CD4-positive, alpha-beta T cell treated with Interleukin-4 for 4 hours (primary cell): ENCODE results near the gene TMEM151B.
A peak's percentile ranks its signal among the peaks of the same experiment; 100 is the strongest.

Source experiments
- DNase-seq: peaks from one replicate; pipeline ENCODE4 v3.0.0-alpha.2; 2020

TMEM151B gene

GRCh38 chr6:44285552-44286284 lies 15.5 kb downstream of the TMEM151B start:
- DNase-seq: no peak

GRCh38 chr6:44286285-44286565 lies 16.0 kb downstream of the TMEM151B start:
- DNase-seq: no peak

DNA sequence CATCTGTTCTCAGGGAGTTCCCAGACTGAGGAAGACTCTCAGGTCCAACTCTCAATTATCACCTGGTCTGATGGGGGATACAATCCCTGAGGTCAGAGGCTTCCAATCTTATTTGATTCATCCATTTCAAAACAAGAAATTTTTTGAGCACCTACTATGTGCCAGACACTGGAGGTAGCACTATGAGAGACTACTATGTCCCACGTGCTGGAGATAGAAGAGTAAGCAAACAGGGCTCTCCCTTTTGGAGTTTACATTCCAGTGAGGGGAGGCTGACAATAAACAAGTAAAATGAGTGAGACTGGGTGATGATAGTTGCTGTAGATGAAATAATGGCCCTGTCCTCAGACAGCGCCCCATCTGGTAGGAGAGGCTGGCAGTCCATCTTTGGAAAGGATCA lies 16.5 kb downstream of the TMEM151B start:
- DNase-seq: no peak

GRCh38 chr6:44289726-44290260 lies 19.5 kb downstream of the TMEM151B start:
- no peak for DNase-seq

DNA sequence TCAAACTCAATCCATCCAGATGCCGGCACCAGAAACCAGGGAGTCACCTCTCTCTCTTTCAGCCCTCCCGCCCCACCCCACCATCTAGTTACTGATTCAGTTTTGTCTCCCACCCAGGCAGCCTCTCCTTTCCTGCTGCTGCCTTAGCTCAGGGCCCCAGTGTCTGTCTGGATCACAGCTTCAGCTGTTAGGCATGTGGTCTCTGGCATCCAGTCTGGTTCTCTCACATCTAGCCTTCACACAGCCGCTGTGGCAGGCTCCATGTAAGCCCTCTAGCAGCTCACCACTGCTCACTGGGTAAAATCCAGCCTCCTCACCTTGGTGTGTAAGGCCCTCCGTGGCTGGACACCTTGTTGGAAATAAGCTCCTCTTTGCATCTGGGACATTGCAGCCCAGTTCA lies 21.6 kb downstream of the TMEM151B start:
- no peak for DNase-seq

DNA sequence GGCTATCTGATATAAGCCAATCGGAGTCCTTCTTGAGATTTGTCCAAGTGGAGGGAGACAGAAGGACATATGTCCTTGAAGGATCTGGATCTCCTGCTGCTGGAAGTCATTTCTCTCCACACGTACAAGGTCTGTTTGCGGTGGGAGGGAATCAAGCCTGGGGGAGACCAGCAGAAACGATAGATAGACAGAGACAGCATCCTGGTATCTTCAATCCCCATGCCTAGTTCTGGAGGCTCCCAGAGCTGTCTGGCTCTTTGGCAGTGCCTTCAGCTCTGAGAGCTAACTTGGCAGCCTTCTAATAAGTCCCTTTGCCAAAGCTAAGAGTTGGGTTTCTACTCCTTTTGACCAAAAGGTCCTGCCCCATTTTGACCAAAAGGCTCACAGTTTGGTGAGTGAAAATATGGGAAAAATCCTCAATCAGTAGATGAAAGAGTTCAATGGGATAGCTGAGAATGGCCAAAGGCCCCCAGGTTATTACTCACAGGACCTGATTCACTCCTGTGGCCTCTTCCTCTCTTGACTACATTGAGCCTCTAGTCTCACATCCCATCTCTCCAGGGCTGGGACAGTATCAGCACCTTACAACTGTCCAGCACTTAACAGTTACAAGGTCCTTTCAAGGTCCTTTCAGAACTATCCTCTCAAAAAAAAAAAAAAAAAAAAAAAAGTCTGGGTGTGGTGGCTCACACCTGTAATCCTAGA lies 22.6 kb downstream of the TMEM151B start:
- no peak for DNase-seq

DNA sequence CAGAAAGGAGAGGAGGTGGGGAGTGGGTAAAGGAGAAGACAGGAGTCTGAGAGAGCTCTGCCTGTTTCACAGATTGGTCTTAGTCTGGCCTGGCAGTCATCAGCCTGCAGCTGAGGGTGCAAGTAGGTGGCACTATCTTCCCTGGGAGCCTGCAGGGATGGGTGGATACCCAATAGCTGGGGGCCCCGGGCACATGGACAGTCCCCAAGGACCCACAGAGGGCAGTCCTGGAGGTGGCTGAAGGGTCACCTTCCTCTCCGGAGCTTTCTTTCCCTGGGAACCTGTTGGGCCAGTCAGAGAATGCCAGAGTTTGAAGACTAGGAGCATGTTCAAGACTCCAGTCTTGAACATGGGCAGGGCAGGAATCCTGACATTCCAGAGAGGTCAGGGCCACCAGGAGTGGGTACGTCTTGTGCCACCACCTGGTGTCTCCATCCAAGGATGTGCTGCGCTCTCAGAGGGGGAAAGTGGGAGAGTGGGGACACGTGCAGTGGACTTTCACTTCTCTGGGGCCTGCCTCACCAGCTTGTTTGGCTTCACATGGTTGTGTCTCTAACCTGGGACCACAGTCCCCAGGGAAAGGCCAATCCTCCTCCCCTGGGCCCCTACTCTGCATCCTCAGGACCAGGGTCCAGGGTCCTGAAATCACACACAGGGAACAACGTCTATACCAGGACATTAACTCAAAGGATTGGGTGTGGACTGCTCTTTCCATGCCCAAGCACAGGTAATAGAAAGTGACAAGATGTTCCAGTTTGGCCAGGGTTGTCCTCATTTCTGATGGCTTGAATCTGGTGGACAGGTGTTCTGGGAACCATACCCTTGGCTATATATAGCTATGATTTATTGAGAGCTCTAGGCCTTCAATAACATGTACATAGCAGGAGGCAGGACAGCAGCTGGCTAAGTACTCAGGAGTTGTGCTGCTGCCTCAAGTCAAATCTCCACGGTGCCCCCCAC lies 24.9 kb downstream of the TMEM151B start:
- DNase-seq: no peak

DNA sequence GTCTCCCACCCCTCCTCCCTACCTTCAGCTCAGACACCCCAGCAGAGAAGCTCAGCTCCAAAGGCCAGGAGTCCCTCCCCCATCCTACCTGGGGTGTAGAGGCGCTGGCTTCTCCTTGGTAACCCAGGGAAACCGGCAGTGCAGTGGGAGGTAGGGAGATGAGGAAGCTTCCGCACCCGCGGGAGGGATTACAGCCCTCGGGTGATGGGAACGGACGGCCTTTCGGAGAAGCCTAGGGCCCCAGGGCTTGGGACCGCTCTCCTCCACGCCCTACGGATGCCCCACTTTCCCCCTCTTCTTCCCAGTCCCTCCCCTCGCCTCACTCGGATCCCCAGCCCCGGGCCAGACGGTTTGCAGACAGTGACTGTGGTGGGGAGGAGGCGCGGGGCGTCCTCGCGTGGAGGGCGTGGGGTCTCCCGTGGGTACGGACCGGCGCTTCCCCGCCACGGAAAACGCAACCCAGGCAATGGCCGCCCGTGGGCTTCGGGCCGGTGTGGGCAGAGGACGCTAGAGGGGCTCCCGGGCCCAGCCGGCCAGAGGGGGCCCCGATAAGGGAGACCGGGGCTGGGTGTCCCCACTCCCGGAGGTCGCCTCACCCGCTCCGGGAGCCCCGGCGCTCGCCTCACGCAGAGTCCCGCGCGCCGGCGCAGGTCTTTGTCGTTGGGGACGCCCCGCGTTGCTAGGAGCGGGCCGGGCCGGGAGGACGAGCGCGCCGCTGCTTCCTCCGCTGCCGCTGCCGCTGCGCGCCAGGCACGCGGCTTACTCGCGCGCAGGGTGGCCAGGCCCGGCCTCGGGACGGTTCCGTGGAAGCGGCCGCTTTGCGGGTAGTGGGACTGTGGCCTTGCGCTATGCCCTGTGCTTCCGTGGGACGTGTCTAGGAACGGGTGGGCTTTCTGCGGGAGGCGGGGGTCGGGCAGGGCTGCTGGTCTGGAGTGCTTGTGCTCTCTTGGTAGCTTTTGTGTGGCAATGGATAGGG lies 27.1 kb downstream of the TMEM151B start:
- DNase-seq: no peak

DNA sequence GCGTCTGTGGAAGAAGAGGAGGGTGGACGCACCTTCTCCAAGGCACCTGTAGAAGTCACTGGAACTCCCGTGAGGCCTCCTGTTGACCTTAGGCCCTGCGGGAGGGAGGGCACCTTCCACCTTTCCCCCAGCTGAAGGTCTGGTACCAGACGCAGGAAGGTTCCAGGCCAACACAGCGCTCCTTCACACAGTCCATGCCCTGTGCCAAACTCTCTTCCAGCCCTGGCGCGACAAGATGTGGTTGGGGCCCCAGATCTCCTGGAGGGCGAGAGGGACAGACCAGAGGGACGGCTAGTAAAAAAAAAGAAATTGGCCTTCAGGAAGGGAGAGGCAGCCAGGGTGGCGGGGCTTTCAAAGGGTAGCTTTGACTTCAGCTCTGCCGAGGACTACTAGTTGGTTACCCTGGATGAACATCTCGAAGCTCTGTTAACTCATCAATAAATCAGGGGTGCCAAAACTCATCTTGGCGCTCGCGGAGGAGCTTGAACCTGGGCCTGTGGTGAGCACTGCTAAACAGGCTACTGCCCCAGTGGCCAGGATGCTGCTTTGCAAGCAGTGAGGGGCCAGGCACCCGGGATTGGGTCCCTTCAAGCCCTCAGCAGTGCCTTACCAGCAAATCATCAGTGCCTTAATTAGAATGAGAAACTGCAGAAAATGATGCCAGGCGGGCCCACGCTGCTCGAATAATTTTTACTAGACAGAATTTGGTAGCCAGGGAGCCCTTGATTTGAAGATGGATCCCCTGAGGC lies 28.0 kb downstream of the TMEM151B start:
- DNase-seq: no peak

DNA sequence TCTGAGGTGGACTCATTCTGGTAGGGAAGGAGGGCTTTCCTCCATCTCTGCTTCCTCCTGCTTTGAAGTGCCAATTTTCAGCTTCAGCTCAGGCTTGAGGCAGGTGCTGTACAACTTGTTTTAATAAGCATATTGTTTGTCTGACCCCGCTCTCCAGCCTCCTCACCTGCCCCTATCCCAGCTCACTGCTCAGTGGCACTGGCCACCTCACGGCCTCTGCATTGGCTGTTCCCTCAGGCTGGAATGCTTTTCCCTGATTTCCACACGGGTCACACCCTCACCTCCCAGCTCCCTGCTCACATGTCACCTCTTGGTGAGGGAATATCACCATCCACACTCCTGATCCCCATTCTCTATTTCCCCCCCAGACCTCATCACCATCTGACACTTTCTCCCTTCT lies 28.6 kb downstream of the TMEM151B start:
- DNase-seq: no peak

- no peak for DNase-seq
These were observed 30.1 kb downstream of the TMEM151B start for GRCh38 chr6:44300292-44300823.

- no peak for DNase-seq
These were observed 30.9 kb downstream of the TMEM151B start for GRCh38 chr6:44301106-44301505.

DNA sequence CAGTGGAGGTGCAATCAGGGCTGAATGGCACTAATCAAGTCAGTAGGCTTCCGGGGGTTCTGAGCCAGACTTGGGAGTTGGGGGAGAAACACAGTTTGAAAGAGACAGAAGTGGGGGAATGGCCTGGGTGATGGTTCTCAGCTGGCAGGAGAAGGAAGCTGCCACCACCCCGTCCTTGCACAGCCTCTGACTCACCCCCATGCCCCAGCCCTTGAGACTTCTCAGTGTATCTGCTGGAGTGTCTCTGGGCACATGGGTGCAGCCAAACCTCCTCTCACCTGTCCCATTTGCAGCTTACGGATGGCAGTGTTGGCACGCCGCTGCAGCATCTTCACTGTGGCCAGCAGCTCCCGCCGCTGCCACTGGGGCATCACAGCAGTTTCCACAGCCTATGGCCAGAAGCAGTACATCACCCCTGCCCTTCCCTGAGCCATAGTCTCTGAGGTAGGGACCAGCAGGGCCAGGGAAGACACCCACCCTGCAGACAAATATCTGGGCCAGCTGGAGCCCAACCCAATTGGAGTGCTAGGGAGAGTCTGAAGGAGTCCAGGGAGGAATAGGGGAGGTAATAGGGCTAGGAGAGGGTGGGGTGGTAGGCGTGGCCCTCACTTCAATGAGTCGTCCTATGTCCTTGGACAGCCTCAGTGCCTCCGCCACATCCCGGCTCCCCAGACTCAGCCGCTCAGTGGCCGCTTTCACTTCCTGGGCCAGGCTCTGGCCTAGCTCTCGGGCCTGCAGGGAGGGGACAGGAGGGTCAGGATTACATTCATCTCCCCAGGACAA lies 31.7 kb downstream of the TMEM151B start:
- no peak for DNase-seq

GRCh38 chr6:44302856-44303255 lies 32.6 kb downstream of the TMEM151B start:
- DNase-seq: no peak

GRCh38 chr6:44303842-44304241 lies 33.6 kb downstream of the TMEM151B start:
- DNase-seq: no peak

DNA sequence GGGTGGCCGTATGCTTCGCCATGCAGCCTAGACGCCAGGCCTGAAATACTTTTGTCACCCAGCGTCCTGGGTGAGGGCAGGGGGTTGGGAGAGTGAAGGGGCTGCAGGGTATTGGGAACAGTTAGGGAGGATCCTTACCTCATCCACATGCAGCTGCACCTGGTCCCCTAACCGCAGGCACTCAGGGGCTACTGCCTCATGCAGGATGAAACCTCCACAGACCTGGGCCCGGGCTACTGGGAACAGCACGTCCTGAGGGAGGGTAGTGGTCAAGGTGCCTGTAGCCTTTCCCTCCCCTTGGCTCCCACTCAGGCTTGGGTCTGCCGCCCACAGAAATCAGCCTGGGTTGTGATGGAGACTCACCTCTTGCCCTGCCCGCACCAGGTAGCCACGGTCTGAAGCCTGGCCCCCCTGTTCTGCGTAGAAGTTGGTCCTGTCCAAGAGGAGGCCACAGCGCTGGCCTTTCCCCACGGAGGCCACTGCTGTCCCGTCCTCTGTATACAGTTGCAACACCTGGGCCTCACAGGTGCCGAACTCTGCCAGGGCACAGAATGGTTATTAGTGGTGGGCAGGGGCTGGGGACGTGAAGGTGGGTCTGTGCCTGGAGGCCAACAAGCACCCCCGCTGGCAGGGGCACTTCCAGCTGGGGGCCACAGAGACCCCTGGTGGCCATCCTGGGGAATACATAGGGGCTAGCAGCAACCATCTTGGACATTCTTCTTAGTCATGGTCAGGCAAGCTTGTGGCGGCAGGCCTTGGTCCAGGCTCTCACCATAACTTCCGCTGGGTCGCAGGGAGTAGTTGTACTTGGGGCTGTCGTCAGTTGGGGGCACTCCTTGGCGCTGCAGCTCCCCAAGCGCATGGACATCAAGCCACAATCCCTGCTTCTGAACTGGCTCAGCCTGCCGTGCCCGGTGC lies 34.3 kb downstream of the TMEM151B start:
- DNase-seq: peak; percentile 43

- no peak for DNase-seq
These were observed 35.0 kb downstream of the TMEM151B start for GRCh38 chr6:44305200-44305725.

DNA sequence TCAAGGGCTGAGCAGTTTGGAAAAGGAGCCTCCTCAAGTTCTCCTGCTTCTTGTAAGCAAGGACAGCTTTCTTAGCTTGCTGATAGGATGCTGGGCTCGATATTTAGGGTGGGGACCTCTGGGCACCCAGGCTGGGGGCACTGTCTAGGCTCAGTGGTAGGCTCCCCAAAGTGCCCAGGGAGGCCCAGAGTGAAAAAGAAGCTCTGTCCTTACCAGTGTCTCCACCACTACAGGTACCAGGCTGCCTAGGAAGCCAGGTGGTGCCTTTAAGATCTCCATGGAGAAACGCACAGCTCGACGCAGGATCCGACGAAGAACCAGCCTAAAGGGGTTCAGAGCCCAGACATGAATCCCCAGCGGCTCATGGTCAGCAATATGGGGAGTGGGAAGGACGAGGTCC lies 36.5 kb downstream of the TMEM151B start:
- DNase-seq: no peak

DNA sequence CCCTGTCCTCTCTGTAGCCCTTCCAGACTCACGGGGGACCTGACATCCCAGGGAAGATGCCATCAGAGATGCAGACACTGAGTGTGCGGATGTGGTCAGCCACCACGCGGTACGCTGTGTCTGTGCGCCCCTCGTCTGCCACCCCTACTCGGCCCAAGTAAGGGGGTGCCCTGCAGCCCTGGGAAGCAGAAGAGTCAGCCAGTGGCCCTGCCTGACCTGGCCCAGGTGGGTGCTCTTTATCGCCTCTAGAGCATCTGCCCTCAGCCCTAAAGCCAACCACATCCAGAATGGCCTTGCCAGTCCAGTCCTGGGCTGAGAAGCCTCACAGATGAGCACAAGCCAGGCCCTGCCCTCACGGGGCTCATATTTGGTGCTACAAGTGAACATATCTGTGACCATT lies 37.0 kb downstream of the TMEM151B start:
- no peak for DNase-seq
